SK-N-SH treated with all-trans-retinoic acid at 6 μM for 48 hours (cell line): ENCODE measurements around the gene GLIPR1L1.

ENCODE experiments used
- ATAC-seq: fragments of 200-7000 bp; cut with Tn5 transposase; 3 replicates; pipeline ENCODE4 v1.9.1; 2020; ENCODE audit warnings: mild to moderate bottlenecking, moderate library complexity
- BACH2 ChIP-seq: fragments of 250-450 bp; sonication (Bioruptor Pico); IDR thresholded peaks from 2 replicates; pipeline ENCODE4 v1.9.0; 2021; ENCODE audit warnings: mild to moderate bottlenecking, borderline replicate concordance
- CREB5 ChIP-seq: fragments of 250-450 bp; sonication (Bioruptor Pico); IDR thresholded peaks from 2 replicates; pipeline ENCODE4 v1.5.1; 2020; ENCODE audit warnings: low read depth, mild to moderate bottlenecking, moderate library complexity
- CSDC2 ChIP-seq: fragments of 250-450 bp; sonication (Bioruptor Pico); IDR thresholded peaks from 2 replicates; pipeline ENCODE4 v1.5.0; 2020; ENCODE audit warnings: mild to moderate bottlenecking, moderate library complexity
- CSRNP3 ChIP-seq: fragments of 250-450 bp; sonication (Bioruptor Pico); IDR thresholded peaks from 2 replicates; pipeline ENCODE4 v1.5.1; 2021; ENCODE audit warnings: mild to moderate bottlenecking, moderate library complexity
- ESRRG ChIP-seq: fragments of 250-450 bp; sonication (Bioruptor Pico); IDR thresholded peaks from 2 replicates; pipeline ENCODE4 v1.6.1; 2021; ENCODE audit warnings: mild to moderate bottlenecking
- GLIS3 ChIP-seq: fragments of 250-450 bp; sonication (Bioruptor Pico); IDR thresholded peaks from 2 replicates; pipeline ENCODE4 v1.5.0; 2020; ENCODE audit warnings: mild to moderate bottlenecking, moderate library complexity
- ISL1 ChIP-seq: fragments of 250-450 bp; sonication (Bioruptor Pico); IDR thresholded peaks from 2 replicates; pipeline ENCODE4 v2.1.2; 2022; ENCODE audit warnings: mild to moderate bottlenecking, moderate library complexity
- OSR1 ChIP-seq: fragments of 250-450 bp; sonication (Bioruptor Pico); IDR thresholded peaks from 2 replicates; pipeline ENCODE4 v1.8.0; 2022; ENCODE audit warnings: moderate library complexity, mild to moderate bottlenecking, inconsistent platforms
- PATZ1 ChIP-seq: fragments of 250-450 bp; sonication (Bioruptor Pico); IDR thresholded peaks from 2 replicates; pipeline ENCODE4 v1.8.0; 2020; ENCODE audit warnings: mild to moderate bottlenecking, moderate library complexity, borderline replicate concordance
- PPARA ChIP-seq: fragments of 250-450 bp; sonication (Bioruptor Pico); IDR thresholded peaks from 2 replicates; pipeline ENCODE4 v1.5.0; 2020; ENCODE audit warnings: mild to moderate bottlenecking, borderline replicate concordance
- RARB ChIP-seq: fragments of 250-450 bp; sonication (Bioruptor Pico); IDR thresholded peaks from 2 replicates; pipeline ENCODE4 v1.8.0; 2021; ENCODE audit warnings: mild to moderate bottlenecking, moderate library complexity
- SNAI2 ChIP-seq: fragments of 250-450 bp; sonication (Bioruptor Pico); IDR thresholded peaks from 2 replicates; pipeline ENCODE4 v1.5.0; 2020; ENCODE audit warnings: mild to moderate bottlenecking, moderate library complexity
- TCF4 ChIP-seq: fragments of 250-450 bp; sonication (Bioruptor Pico); IDR thresholded peaks from 2 replicates; pipeline ENCODE4 v1.8.0; 2021; ENCODE audit warnings: mild to moderate bottlenecking, moderate library complexity, borderline replicate concordance
- TOX ChIP-seq: fragments of 250-450 bp; sonication (Bioruptor Pico); IDR thresholded peaks from 2 replicates; pipeline ENCODE4 v1.8.0; 2021; ENCODE audit warnings: mild to moderate bottlenecking, moderate library complexity, borderline replicate concordance
- TSHZ2 ChIP-seq: fragments of 250-450 bp; sonication (Bioruptor Pico); IDR thresholded peaks from 2 replicates; pipeline ENCODE4 v1.5.0; 2020; ENCODE audit warnings: mild to moderate bottlenecking, moderate library complexity
- ZC3H10 ChIP-seq: fragments of 250-450 bp; sonication (Bioruptor Pico); IDR thresholded peaks from 2 replicates; pipeline ENCODE4 v1.5.1; 2021; ENCODE audit warnings: mild to moderate bottlenecking, moderate library complexity
- ZFP3 ChIP-seq: fragments of 250-450 bp; sonication (Bioruptor Pico); IDR thresholded peaks from 2 replicates; pipeline ENCODE4 v1.5.0; 2020; ENCODE audit warnings: mild to moderate bottlenecking, moderate library complexity
- ZFP30 ChIP-seq: fragments of 450-650 bp; formaldehyde crosslinking; IDR thresholded peaks from 2 replicates; pipeline ENCODE4 v1.5.0; 2022; ENCODE audit warnings: mild to moderate bottlenecking, moderate library complexity
- ZNF565 ChIP-seq: fragments of 450-650 bp; formaldehyde crosslinking; conservative IDR thresholded peaks from 2 replicates; pipeline ENCODE4 v1.5.0; 2020; ENCODE audit warnings: low read depth, mild to moderate bottlenecking, moderate library complexity
- ZNF70 ChIP-seq: fragments of 450-650 bp; formaldehyde crosslinking; IDR thresholded peaks from 2 replicates; pipeline ENCODE4 v1.5.0; 2020; ENCODE audit warnings: mild to moderate bottlenecking, moderate library complexity
- ZNF8 ChIP-seq: fragments of 450-650 bp; formaldehyde crosslinking; IDR thresholded peaks from 2 replicates; pipeline ENCODE4 v1.5.0; 2020; ENCODE audit warnings: mild to moderate bottlenecking, moderate library complexity

The GLIPR1L1 gene

GRCh38 chr12:75294797-75295196 lies 39.7 kb upstream of the GLIPR1L1 start (continued):
- no peak for TF ChIP-seq CREB5 (CRISPR knock-in tag)
- TF ChIP-seq TOX (CRISPR knock-in tag), result no peak
- no peak for TF ChIP-seq ZC3H10 (CRISPR knock-in tag)
- no peak for TF ChIP-seq TCF4 (CRISPR knock-in tag)
- no peak for TF ChIP-seq CSDC2 (CRISPR knock-in tag)
- TF ChIP-seq SNAI2 (CRISPR knock-in tag), result no peak
- TF ChIP-seq, all 23 proteins: peak for 0

- TF ChIP-seq ZNF565 (CRISPR knock-in tag) (no peak), RARB (no peak), ZFP30 (CRISPR knock-in tag) (no peak), ZNF70 (no peak), TSHZ2 (no peak)
- TF ChIP-seq, all 23 proteins: peak for 0
- ATAC-seq, result no peak
These were observed 32.2 kb upstream of the GLIPR1L1 start for GRCh38 chr12:75302225-75302624.

- no peak for ATAC-seq
- no peak for TF ChIP-seq ZNF565 (CRISPR knock-in tag)
- no peak for TF ChIP-seq ISL1
- no peak for TF ChIP-seq CSRNP3 (CRISPR knock-in tag)
- no peak for TF ChIP-seq RARB
- TF ChIP-seq SNAI2 (CRISPR knock-in tag), result no peak
- TF ChIP-seq TCF4 (CRISPR knock-in tag), result no peak
- no peak for TF ChIP-seq BACH2 (CRISPR knock-in tag)
These were observed 31.7 kb upstream of the GLIPR1L1 start for GRCh38 chr12:75302781-75303180.

- TF ChIP-seq BACH2 (CRISPR knock-in tag) (no peak), ESRRG (CRISPR knock-in tag) (no peak), ZNF70 (no peak), ZFP3 (CRISPR knock-in tag) (no peak)
- no peak for ATAC-seq
These were observed 28.8 kb upstream of the GLIPR1L1 start for GRCh38 chr12:75305412-75306332.

GRCh38 chr12:75308279-75308678 lies 26.2 kb upstream of the GLIPR1L1 start:
- ATAC-seq, result no peak
- no peak for TF ChIP-seq ISL1
- no peak for TF ChIP-seq RARB
- TF ChIP-seq ZFP3 (CRISPR knock-in tag), result no peak
- no peak for TF ChIP-seq PPARA
- TF ChIP-seq ESRRG (CRISPR knock-in tag), result no peak
- no peak for TF ChIP-seq TCF4 (CRISPR knock-in tag)
- TF ChIP-seq CSRNP3 (CRISPR knock-in tag), result no peak
- no peak for TF ChIP-seq SNAI2 (CRISPR knock-in tag)
- no peak for TF ChIP-seq OSR1
- no peak for TF ChIP-seq ZC3H10 (CRISPR knock-in tag)
- TF ChIP-seq TSHZ2, result no peak
- no peak for TF ChIP-seq TOX (CRISPR knock-in tag)
- no peak for TF ChIP-seq PATZ1
- TF ChIP-seq BACH2 (CRISPR knock-in tag), result no peak
- TF ChIP-seq ZNF70, result no peak
- TF ChIP-seq GLIS3, result no peak
- no peak for TF ChIP-seq ZNF8 (CRISPR knock-in tag)
